Measurements from ENCODE around the gene DNM1L.

Gene DNM1L

GRCh38 chr12:32679091-32679919 is at the start of gene DNM1L:
Gene DNM1L, plus strand, starts transcription at chr12:32679301. Its CDS starts 63 bp downstream, at chr12:32679364.
- DNase-seq, result peak; percentile 97

- DNase-seq, result no peak
These were observed 37.7 kb upstream of the DNM1L start for GRCh38 chr12:32641287-32641901.

DNA sequence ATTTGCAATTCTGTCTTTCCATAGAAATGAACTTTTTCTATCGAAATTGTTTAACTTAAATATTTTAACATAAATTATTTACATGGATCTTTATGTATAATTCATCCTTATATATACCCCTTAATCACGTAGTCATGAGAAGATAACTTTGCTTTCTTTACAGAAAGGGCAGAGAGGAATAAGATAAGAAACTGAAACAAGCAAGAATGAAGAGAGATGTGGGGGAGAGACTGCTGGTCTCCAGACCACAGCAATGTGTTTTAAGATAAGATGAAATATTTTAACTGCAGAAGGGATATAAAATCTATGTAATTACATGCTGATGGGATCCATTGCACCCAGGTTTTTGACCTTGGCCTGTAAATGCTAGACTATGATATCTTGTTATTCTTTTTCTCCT is 34.7 kb upstream of the DNM1L start:
- peak; percentile 73 for DNase-seq

DNA sequence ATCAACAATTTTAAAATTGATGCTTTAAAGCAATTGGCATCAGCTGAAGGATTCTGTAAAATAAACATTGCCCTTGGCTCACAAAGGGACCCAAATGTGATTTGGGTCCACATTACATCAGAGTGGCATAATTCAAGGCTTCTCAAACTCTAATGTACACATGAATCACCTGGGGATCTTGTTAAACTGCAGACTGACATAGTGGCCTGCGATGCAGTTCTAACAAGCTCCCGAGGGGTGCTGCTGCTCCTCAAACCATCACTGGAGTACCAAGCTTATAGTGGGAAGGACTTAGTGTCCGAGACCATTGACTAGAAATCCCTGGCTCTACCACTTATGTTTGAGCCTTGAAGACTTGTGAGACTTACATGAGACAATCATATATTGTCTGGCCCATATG is 31.8 kb upstream of the DNM1L start:
- DNase-seq, result no peak

- no peak for DNase-seq
These were observed 28.6 kb upstream of the DNM1L start for GRCh38 chr12:32650508-32650907.

DNA sequence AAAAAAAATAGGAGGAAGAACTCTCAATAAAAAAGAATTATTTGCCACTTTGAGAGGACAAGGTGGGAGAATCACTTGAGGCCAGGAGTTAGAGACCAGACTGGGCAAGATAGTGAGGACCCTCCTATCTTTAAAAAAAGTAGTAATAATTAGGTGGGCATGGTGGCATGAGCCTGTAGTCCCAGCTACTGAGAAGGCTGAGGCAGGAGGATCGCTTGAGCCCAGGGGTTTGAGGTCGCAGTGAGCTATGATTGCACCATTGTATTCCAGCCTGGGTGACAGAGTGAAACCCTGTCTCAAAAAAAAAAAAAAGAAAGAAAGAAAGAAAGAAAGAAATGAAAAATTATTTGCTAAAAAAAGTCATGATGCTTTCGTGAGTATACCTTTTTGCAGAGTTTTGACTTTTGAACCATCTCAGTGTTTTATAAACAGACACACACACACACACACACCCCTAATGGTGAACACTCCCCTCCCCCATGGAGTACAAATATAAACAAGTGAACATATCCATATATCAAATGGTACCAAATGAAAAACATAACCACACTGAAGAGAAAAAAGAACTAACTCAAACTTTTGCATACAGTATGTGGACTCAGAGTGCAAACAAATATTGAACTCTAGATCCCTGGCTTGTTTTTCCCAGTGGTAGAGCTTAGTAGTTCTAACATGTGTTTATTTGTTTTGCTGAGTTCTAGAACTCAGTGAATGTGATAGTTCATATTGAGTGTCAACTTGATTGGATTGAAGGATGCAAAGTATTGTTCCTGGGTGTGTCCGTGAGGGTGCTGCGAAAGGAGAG is 27.7 kb upstream of the DNM1L start:
- DNase-seq, result no peak

- no peak for DNase-seq
These were observed 27.2 kb upstream of the DNM1L start for GRCh38 chr12:32651956-32652210.

- DNase-seq, result no peak
These were observed 19.1 kb upstream of the DNM1L start for GRCh38 chr12:32659908-32660440.

GRCh38 chr12:32661706-32662105 is 17.4 kb upstream of the DNM1L start:
- no peak for DNase-seq

DNA sequence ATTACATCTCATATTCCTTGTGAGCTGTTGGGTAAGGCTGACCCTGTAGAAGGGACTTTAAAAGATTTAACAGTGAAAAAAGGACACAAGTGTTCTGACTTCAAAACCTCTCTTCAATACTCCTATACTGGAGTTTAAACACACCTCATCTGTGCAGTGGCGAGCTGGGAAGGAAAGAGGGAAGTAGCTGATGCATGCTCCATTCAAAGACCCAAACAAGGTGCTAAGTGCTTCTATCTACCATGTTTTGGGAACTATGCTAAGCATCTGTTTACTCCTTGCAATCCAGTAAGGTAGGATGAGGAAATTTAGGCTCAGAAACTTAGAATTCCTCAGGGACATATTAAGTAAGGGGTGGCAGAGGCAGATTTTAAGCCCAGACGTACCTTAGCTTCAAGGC is 16.4 kb upstream of the DNM1L start:
- DNase-seq, result no peak

- no peak for DNase-seq
These were observed 13.1 kb upstream of the DNM1L start for GRCh38 chr12:32666018-32666417.

DNA sequence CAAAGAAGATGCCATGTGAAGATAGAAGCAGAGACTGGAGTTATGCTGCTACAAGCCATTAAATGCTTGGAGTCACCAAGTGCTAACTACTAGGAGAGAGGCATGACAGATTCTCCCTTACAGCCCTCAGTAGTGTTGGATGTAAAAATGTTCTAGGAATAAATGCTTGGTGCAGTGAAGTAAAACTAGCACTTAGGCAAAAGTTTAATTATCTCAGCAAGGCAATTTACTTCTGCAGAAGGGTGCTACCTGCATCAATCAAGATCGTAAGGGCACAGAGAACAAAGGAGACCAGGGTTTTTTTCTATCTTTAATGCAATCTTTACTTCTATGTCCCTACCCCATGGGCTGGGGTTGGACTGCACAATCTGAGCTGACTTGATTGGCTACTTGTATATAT is 9.5 kb upstream of the DNM1L start:
- no peak for DNase-seq

- DNase-seq, result peak; percentile 24
These were observed 6.9 kb upstream of the DNM1L start for GRCh38 chr12:32671930-32672780.

DNA sequence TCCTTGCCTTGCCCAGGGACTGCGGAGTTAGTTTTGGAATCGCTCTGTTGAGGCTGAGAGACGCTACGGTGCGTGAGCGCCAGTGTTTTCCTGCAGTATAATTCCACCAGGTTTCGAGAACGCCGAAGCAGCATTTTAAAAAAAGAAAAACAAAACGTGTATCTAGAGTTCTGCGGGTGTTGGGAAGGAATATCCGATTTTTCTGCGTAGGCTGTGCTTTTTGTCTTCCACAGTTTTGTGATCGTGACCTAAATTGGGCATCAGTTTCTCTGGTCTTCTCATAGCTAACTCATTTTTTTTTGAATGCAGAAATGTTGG is 778 bp downstream of the DNM1L start:
- no peak for DNase-seq

- DNase-seq, result no peak
These were observed 1.7 kb downstream of the DNM1L start for GRCh38 chr12:32680787-32681186.

DNA sequence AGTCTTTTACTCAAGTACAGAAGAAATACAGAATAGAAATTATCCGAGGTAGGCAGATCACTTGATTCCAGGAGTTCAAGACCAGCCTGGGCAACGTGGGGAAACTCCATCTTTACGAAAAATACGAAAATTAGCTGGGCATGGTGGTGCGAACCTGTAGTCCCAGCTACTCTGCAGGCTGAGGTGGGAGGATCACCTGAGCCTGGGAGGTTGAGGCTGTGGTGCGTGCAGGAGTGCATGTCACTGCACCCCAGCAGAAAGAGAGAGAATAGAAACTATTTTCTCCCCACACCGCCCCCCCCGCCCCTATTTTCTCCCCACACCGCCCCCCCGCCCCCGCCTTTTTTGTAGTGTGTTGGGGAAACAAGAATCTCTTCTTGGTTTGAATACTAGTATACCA is 2.2 kb downstream of the DNM1L start:
- DNase-seq, result no peak

GRCh38 chr12:32686340-32686739 is 7.2 kb downstream of the DNM1L start:
- no peak for DNase-seq

- no peak for DNase-seq
These were observed 9.7 kb downstream of the DNM1L start for GRCh38 chr12:32688786-32689185.

GRCh38 chr12:32690927-32691326 is 11.8 kb downstream of the DNM1L start:
- no peak for DNase-seq

DNA sequence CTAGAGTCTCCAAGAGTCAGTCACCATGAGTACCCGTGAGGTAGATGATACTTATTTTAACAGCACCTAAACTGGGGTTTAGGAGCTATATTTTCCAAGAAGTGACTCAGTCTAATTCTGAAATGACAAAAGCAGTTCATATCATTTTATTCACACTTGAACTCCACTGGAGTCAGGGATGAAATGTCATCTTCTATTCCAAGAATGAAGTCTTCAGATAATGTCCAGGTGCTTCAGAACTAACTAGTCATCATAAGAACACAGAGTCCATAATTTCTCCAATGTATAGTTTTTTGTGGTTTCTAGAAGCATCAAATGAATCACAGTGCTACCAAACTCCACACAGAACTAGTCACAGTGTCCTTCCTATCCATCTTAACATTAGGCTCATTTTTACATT is 13.3 kb downstream of the DNM1L start:
- DNase-seq, result no peak

DNA sequence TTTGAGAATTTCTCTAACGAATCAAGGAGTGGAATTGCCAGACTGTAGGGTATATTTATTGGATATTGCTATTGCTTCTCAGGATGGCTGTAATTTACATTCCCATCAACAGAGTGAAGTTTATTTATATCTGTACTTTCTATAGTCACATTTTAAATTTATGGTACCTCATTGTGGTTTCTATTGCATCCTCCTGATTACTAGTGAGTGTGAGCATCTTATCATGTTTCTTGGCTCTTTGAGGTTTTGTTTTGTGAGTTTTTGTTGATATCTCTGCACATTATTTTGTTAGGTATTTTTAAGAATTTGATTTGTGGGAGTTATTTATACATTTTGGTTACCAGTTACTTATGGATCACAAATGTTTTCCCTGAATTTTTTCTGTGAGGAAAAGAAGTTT is 13.9 kb downstream of the DNM1L start:
- DNase-seq, result no peak

GRCh38 chr12:32695787-32696186 is 16.7 kb downstream of the DNM1L start:
- DNase-seq, result no peak

DNA sequence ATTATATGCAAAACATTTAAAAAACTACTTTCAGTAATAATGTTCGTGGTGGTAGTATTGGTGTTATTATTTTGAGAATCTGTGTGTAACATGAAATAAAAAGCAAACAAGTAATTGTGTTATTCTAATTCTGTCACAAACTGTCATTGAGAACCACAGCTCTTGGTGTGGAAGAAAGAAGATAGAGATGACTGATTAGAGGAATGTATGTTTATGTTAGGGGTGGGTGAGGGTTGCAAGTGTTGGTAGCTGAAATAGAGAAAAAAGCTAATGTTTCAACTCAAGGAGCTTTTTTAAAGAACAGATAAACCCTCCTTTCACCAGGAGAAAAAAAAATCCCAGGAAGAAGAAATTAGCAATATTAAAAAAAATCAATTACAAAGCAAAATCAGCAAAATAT is 18.3 kb downstream of the DNM1L start:
- DNase-seq, result no peak
